22Rv1 (cell line): ENCODE data around the gene MPL.

Experiments
- ZFX ChIP-seq: fragments of 450-650 bp; IDR thresholded peaks from 2 replicates; pipeline ENCODE4 v1.6.1; 2017; ENCODE audit warnings: antibody characterized with exemption, borderline replicate concordance
- TF ChIP-seq, protein P1 (sequence below): fragments of 450-650 bp; IDR thresholded peaks from 2 replicates; pipeline ENCODE4 v1.5.1; 2017; ENCODE audit warnings: mild to moderate bottlenecking

DNA sequence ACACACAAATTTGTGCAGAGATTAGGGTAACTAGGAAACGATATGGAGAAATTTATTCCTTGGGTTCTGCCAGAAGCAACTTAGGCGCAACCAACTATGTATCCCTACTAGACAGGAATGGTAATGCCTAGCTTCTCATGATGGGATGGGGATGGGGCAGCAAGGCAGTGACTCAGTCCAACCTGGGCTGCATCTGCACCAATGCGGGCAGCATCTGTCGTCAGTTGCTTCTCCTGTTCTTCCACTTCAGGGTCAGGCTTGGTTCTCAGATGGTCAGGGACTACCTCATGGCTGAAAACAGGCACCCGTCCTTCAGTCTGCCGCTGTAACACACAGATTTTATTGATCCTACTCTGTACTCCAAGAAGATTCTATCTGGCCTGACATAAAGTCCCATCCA lies 49.1 kb downstream of the MPL start:
- TF ChIP-seq, protein P1, sequence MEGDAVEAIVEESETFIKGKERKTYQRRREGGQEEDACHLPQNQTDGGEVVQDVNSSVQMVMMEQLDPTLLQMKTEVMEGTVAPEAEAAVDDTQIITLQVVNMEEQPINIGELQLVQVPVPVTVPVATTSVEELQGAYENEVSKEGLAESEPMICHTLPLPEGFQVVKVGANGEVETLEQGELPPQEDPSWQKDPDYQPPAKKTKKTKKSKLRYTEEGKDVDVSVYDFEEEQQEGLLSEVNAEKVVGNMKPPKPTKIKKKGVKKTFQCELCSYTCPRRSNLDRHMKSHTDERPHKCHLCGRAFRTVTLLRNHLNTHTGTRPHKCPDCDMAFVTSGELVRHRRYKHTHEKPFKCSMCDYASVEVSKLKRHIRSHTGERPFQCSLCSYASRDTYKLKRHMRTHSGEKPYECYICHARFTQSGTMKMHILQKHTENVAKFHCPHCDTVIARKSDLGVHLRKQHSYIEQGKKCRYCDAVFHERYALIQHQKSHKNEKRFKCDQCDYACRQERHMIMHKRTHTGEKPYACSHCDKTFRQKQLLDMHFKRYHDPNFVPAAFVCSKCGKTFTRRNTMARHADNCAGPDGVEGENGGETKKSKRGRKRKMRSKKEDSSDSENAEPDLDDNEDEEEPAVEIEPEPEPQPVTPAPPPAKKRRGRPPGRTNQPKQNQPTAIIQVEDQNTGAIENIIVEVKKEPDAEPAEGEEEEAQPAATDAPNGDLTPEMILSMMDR, result no peak
- no peak for TF ChIP-seq ZFX
